Gastrocnemius medialis (tissue), 4 donors: ENCODE data around the gene SLC4A9.

Source experiments
- POLR2A ChIP-seq, 2 donors: fragments of 450-650 bp; IDR thresholded peaks; one replicate each; pipeline ENCODE4 v1.6.1; 2017; ENCODE audit warnings: antibody characterized with exemption in 2 of 2, mild to moderate bottlenecking in 2 of 2, moderate library complexity in 2 of 2
- TF ChIP-seq, protein P1 (sequence below), 5 experiments: fragments of 450-650 bp in 3 of 5; fragments of 200-600 bp in 2 of 5; sonication (generic) in 2 of 5; IDR thresholded peaks in 4 of 5; conservative IDR thresholded peaks in 1 of 5; 1 replicate in 4 of 5; 2 replicates in 1 of 5; pipeline ENCODE4 v1.5.1; 2016 to 2019; ENCODE audit warnings: antibody characterized with exemption in 5 of 5, mild to moderate bottlenecking in 3 of 5, moderate library complexity in 3 of 5

DNA sequence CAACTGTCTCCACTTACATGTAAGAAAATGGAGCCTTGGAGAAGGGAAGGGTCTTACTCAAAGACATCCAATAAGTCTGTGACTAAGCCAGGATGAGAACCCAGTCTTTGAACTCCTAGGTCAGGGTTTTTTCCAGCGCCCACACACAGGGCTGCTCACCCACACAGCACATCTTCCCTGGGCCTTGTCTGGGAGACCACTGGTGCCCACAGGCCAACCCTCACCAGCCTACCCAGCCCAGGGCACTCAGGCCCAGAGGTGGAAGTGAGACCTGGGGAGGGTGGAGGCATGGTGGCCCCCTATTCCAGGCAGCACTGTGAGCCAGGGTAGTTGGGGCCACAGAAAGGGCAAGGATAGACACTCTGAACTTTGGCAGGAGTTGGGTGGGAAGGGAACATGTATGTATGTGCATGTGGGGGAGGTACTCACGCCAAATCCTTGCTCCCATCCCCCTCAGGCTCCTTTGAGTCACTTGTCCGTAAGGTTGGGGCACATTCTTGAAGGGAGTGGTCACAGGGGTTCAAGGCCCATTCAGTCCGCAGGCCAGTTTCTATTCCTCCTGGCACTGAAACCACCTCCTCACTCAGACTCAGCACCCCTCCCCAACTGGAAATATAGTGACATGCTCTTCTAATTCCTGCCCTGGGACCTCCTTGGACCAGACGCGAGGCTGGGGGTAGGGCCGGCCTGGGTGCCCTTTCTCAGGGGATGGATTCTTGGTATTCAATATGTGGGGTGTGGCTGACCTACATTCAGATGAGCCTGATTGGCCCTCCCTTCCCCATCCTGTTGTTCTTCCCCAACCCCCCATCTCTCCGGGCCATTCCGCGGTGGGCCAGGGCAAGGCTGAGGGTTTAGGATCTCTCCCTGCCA lies 2.9 kb upstream of the SLC4A9 start:
- TF ChIP-seq, protein P1, sequence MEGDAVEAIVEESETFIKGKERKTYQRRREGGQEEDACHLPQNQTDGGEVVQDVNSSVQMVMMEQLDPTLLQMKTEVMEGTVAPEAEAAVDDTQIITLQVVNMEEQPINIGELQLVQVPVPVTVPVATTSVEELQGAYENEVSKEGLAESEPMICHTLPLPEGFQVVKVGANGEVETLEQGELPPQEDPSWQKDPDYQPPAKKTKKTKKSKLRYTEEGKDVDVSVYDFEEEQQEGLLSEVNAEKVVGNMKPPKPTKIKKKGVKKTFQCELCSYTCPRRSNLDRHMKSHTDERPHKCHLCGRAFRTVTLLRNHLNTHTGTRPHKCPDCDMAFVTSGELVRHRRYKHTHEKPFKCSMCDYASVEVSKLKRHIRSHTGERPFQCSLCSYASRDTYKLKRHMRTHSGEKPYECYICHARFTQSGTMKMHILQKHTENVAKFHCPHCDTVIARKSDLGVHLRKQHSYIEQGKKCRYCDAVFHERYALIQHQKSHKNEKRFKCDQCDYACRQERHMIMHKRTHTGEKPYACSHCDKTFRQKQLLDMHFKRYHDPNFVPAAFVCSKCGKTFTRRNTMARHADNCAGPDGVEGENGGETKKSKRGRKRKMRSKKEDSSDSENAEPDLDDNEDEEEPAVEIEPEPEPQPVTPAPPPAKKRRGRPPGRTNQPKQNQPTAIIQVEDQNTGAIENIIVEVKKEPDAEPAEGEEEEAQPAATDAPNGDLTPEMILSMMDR (IDR thresholded peaks at IDR 0.05 in 4 of 5, conservative IDR thresholded peaks at IDR 0.05 in 1 of 5): no peak
- no peak for TF ChIP-seq POLR2A (IDR thresholded peaks at IDR 0.05)
